ENCODE data around the gene ABCC9. TPM values are rescaled to one million over a fixed set of nuclear protein-coding genes. Genes with fewer than 3 reads are reported as not detected.
"Not testable (repeated sequence)": the region's sequence is repeated elsewhere in the genome, so short reads cannot be mapped to it uniquely, and the experiment has no call there.

ABCC9 gene
- total RNA-seq, 1 experiment from 2014 or later, result not detected

DNA sequence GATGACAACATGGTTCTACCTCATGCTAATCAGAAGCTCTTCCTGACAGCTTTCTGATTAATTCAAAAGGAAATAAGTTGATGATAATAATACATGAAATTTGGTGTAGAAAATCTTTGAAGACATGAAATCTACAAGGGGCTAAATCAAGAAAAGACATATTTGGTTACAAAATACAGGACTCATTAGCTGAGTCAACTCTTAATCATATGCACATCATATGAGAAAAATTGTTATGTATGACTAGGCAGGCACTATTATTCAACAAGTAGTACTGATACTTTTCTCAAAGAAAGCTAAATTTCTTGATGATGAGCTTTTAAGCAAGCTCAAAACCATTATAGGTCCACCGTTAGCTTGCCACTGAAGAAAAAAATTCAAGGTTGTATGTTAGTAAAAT lies 7.1 kb downstream of the ABCC9 start:
- no peak for DNase-seq (ENCODE audit: low spot score)

DNA sequence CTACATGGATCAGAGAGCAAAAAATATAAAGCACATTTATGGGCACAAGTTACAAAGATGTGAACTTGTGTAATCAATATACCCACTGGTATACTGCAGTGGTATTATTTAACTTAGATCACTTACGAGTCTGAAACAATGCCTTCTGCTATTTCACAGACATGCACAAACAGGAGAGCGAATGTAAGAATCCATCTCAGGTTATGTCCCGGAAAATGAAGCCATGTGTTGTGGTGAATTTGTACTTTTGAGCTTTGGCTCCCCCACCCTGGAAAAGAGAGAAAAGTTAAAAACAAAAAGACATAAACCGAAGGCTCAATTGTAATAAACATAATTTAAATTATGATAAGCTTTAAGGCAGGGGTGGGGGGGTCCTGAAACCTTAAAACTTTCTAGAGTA lies 7.6 kb downstream of the ABCC9 start:
- no peak for DNase-seq (ENCODE audit: low spot score)

DNA sequence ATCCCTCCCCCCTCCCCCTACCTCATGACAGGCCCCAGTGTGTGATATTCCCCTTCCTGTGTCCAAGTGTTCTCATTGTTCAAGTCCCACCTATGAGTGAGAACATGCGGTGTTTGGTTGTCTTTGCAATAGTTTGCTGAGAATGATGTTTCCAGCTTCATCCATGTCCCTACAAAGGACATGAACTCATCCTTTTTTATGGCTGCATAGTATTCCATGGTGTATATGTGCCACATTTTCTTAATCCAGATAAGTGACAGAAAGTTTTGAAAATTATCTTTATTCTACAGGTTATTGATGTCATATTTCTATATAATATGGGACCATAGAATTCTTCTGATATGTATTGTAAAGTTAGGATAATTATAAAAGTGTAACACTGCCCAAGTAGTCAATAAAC lies 11.3 kb downstream of the ABCC9 start:
- not testable (repeated sequence) for DNase-seq (ENCODE audit: low spot score)

DNA sequence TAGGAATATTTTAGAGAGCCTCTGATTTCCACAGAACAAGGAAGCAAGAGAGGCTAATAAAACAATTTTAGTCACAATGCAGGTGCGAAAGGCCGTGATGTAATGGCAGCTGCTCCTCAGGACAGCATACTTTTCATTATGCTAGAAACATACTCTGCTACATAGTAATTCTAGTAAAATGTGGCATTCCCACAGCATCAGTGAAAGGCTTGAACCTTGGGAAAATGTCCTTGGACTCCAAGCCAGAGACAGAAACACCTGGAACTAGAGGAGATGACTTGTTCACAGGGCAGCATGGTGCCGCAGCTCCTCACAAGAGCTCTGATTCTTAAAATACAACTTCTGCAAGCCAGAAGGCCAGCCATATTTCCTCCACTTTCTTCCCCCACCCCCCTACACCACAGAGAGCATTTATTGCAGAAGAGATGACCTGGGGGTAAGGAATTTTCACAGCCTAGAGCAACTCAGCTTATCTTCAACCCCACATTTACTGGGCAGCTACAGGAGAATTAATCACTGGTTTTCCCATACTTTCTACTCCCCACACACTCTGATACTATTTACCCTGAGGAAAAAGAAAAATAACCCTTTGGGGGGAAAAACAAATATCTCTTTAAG lies 15.8 kb downstream of the ABCC9 start:
- DNase-seq (ENCODE audit: low spot score), result no peak

DNA sequence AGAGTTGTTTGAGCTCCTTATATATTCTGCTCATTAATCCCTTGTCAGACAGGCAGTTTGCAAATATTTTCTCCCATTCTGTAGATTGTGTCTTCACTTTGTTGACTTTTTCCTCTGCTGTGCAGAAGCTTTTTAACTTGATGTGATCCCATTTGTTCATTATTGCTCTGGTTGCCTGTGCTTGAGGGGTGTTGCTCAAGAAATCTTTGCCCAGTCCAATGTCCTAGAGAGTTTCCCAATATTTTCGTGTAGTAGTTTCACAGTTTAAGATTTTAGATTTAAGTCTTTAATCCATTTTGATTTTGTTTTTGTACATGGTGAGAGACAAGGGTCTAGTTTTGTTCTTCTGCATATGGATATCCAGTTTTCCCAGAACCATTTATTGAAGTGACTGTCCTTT lies 19.8 kb downstream of the ABCC9 start:
- no peak for DNase-seq (ENCODE audit: low spot score)

DNA sequence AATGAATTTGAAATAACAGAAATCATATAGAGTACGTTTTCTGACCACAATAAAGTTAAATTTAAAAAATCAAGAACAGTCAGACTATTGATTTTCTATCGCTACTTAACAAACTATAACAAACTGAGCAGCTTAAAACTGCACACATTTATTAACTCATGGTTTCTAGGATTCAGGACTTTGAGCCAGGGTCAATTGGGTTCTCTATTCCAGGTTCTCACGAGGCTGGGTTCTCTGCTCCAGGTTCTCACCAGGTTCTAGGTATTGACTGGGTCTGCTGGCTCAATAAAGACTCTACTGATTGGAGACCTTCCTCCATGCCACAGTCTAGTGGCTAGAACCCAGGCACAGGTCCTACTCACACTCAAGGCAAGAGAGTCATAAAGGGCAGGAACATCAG lies 22.8 kb downstream of the ABCC9 start:
- no peak for DNase-seq (ENCODE audit: low spot score)

DNA sequence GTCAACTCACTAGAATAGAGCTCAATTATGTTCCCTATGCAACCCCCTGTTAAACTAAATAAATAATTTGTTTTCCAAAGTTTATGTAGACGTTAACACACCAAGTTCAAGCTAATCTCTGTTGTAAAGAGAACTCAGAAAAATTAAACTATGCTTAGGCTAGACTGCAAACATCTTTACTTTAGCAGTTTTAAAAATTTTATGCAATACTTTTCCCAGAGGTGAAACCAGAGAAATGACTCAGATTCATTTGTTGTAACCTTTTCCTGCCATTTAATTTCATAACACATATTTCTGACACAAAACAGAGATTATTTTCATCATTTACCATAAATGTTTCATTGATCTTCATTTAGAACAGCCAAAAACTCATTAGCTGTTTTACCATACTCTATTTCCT lies 27.4 kb downstream of the ABCC9 start:
- no peak for DNase-seq (ENCODE audit: low spot score)

DNA sequence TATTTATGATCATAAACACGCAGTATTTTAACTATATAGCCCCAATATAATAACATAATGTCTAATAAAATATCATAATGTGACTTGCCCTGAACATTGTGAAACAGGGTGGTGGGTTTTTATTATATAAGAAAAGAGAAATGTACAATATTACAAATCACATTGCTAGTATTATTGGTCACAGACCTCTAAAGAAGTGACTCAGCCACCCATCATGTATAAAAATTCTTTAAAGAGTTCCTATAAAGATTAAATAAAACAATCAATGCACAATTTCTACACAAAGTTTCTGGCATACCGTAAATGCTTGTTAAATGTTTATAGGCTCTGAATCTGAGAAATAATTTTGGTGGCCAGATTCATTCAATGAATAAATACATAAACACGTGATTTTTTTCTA lies 28.9 kb downstream of the ABCC9 start:
- DNase-seq (ENCODE audit: low spot score), result no peak

DNA sequence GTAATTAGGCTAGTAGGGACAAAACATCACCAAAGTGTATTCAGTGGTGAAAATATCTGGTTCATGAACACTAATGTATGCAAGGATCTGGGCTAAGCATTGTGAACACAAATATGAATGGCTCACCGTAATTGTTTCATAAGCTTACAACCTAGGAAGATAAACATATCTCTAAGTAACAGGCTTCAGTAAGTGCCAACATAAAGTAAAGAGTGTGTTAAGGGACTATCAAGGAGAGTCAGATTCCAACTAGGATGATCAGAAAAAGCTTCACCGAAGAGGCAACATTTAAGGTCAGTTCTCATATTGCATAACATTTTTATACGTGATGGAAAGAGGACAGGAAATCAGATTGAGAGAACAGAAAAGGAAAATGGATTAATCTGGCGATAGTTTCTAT lies 29.4 kb downstream of the ABCC9 start:
- DNase-seq (ENCODE audit: low spot score), result no peak

DNA sequence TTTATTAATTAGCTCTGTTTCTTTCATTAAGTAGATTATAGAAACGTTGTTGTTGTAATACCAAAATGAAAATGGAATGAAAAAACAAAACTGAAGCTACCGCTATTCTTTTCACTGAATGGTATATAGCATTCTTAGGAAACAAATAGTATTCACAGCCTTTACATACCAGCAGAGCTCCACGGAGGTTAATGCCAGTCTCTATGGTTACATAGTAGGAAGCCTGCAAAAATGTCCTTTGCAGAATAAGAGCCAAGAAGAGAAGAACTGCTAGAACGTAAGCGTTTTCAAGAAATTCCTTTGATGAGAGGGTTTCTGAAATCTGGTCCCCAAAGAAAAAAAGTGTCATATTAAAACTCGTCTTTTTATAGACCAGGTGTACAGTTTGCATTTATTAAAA lies 30.6 kb downstream of the ABCC9 start:
- no peak for DNase-seq (ENCODE audit: low spot score)

DNA sequence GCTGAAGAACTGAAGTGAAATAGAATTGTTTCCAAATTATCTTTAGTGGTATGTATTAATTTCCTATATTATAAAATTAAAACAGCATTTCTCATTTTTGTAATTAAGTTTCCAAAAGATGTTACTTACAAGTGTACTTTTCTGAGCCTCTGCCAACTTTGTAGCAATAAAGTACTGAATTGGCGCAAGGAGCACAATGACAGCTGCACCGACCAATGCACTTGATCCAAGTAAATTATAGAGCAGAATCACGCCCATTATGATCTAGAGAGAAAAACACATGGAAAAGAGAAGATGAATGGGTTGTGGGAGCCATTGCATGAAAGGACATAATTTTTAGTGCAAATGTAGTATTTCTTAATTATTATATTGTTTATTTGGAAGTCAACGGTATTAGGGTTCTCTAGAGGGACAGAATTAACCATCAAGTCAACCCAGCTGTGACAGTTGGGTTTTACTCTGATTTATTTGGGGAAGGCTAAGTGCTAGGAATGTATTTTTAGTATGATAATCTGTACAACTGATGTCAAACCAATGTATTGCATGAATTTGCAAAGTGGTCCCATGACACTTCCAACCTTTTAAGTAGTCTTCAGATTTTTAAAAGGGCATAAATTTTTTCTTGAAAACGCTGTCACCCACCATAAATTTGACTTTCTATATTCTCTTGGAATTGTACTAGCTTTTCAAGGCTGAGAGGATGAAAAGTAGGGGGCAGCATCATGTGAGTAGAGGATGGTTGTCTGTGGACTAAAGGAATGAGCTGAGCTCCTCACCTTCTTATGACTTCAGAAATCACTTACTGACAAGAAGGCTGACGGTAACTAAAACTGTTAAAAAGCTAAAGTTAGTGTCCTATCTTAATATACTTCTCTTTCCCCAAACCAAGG lies 33.0 kb downstream of the ABCC9 start:
- DNase-seq (ENCODE audit: low spot score), result no peak

DNA sequence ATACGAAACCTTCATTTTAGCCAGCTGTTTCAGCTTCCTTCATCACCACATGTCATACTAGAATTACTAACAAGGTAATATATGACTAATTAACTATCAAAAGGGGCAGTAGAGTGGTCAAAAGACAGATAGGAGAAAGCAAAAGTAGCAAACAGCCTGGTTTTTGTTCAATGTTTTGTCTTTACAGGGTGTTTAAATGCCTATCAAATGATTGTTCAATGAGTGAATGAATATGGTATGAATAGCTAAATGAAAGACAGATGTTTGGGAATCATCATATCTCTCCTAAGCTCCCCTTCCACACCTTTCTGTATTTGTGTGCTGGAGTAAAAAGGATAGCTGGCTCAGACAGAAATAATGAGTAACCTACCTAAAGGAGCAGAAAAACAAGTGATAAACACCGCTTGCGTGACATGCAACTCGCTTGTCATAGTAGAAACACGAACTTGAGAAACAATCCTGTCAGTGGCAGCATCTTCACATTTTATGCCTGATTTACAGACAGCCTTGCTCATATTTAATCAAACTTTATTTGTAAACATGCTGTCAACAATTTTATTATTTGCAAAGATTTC lies 34.2 kb downstream of the ABCC9 start:
- DNase-seq (ENCODE audit: low spot score), result no peak

DNA sequence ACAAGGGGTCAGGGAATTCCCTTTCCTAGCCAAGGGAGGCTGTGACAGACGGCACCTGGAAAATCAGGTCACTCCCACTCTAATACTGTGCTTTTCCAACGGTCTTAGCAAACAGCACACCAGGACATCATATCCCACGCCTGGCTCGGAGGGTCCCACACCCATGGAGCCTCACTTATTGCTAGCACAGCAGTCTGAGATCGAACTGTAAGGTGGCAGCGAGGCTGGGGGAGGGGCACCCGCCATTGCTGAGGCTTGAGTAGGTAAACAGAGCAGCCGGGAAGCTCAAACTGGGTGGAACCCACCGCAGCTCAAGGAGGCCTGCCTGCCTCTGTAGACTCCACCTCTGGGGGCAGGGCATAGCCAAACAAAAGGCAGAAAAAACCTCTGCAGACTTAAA lies 41.7 kb downstream of the ABCC9 start:
- DNase-seq (ENCODE audit: low spot score), result not testable (repeated sequence)

DNA sequence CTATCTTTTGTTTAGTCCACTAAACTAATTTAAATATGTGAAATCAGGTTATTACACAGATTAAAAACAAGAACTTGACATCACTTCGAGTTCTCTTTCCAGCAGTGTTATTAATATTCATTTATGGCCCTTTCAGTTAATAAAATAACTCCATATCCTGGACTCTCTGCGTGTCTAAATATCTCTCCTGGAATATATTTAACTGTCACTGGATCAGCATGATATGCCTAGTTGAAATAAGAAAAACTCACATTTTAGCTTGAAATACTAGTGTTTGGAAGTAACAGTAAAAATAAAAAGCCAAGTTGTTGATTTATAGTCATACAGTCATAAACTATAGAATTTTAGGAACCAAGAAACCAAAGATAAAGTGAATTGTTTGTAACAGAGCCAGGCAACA lies 45.6 kb downstream of the ABCC9 start:
- DNase-seq (ENCODE audit: low spot score), result no peak

DNA sequence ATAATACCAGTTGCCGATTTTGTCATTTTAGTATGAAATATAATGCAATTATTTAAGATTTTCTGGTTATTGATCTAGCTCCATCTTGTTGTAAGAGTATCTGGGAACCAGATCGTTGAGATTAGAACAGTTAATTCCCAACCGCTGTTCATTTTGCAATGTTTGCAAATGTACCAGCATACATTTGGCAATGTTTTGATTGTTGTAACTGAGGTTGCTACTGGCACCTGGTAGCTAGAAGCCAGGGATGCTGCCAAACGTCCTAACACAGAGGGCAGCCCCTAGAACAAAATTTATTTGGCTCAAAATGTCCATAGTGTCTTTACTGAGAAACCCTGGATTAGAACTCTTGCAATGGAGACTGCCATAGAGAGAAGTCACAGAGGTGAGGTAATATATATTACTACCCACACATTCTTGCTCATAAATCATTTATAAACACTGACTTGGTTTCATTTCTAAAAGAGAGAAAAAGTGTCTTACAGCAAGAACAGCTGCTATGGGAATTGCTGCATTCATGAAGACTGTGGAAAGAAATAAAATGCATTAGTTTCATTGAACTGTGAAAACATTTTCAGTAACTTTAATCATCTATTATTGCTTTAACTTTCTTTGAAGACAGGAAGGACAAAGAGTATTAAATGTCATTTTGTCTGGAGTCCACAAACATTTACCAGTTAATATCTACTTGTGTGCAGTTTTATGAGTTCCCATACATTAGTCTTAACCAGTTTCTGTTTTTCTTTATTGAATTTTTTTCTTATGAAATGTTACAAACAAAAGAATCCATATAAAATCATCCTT lies 46.2 kb downstream of the ABCC9 start:
- no peak for DNase-seq (ENCODE audit: low spot score)

DNA sequence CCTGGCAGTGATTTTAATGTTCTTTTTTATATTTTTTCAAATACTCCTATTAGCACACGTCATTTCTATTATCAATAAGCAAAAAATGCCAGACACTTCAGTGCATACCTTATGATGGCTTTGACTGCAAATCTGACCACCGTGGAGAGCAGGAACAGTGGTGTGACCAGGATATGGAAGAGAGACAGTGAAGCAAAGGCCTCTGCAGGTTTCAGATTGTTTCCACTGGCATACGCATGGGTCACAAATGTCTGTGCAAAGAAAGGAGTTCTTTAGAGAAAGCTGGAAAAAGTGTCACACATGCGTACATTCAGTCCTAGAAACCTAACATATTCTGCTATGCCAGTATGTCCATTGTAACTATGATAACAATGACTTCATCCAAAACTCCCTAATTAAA lies 47.3 kb downstream of the ABCC9 start:
- no peak for DNase-seq (ENCODE audit: low spot score)

DNA sequence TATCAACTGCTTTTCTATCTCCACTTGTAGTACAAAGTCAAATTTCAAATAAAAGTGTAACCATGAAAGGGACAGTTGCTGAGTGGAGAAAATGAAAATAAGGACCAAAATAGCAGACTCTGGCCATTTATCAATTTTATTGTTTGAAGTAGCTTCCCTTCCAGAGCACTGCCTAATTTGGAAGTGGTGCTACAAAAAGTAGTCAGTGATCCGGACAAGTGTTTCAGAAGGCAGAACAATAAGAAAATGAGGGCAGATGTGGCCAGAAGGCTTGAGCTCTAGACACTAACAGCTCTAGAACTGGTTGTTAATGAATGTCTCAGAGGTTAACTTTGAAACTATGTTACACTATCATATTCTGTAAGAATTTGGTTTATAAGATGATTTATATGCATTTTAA lies 48.9 kb downstream of the ABCC9 start:
- no peak for DNase-seq (ENCODE audit: low spot score)

DNA sequence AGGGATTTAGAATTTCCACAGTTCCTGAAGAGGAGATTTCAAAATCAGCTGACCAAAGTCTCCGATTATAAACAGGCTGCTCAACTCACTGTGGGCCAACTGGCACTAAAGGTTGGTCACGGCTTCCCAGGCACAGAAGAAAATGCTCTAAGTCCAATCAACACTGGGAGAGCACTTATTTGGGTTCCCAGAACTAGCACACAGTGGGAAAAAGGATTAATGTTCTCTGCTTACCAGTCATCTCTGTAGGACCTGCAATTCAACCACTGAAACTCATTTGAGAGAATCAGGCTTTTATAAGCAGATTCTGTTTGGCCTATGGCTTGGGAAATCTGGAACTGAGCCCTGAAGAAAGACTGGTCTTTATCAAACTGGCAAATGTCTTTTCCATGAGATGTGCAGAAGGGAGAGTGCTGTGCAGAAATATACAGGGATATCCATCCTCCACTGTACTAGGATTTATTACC lies 49.4 kb downstream of the ABCC9 start:
- DNase-seq (ENCODE audit: low spot score), result no peak

DNA sequence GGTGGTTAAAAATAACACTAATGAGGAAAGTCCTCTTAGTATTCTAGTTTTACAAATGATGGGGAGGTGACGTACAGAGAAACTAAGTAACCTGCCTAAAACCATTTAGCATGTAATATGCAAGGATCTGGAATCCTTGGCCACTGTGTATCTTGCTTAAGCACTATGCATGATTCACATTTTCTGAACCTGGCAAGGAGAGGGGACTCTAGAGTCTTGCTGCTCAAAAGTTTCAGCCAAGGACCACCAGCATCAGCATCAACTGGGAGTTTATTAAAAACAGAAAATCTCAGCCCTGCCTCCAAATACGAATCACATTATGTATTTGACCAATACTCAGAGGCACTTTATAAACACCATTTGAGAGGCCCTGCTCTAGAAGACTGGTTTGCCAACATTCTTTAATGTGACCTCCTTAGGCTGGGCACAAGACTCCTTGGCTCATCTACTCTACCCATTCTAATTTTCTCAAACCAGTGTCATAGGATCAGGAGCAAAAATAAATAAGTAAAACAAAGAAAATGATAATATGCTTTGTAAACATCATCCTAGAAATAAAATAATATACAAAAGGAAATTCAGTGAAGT lies 52.9 kb downstream of the ABCC9 start:
- no peak for DNase-seq (ENCODE audit: low spot score)

DNA sequence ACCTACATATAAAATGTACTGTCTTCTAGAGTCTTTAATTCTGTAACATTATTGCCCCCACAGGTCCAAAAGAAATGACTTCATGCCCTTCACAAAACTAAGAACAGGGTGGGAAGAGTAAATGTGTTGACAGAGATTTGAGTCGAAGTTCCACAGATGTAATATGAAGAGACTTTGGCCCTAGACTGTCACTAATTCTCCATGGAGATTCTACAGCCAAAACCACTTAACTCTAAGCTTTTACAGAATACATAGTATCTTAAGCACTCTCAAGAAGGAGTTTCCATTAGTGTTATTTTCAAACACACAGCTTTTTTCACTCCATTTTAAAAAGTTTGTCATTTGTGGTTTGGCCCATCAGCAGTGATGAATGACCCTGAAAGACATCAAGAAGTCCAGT lies 56.3 kb downstream of the ABCC9 start:
- no peak for DNase-seq (ENCODE audit: low spot score)

DNA sequence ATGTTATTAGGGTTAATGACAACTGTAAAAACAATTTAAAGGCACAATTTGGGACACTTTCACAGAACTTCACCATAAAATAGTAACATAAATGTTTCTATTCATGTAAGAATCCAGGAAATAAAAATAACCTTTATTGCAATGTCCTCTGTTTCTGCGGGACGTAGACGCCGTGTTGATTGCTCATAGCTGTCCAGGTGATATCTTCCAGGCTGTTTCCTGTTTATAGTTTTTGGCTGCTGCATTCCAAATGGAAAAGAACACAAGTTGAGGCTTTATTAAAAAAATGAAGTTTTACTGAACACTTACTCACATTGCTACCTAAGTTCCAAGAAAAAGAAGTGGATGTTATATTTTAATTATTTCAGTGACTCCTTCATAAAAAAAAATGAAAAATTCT lies 58.6 kb downstream of the ABCC9 start:
- no peak for DNase-seq (ENCODE audit: low spot score)

DNA sequence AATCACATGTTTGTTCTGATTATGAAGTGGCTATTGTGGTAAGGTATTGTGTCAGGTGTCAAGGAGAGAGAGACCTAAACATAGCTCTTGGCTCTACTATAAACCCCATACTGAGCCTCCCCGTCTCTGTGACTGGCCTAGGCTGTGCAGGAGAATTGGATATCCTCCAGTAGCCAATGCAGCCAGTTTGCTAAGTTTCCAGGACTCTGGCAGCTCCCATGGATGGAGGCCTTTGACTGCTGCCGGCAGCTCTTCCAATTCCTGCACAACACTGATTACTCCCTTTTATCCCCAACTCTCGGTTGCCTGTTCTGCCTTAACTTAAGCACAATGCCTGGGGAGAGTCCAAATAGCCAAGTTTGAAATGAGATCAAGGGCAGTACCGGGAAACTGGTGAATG lies 59.3 kb downstream of the ABCC9 start:
- no peak for DNase-seq (ENCODE audit: low spot score)

Data from HT-29 (cell line).